ENCODE data around the gene COQ6. TPM values are rescaled to one million over a fixed set of nuclear protein-coding genes. Genes with fewer than 3 reads are reported as not detected.

The COQ6 gene
- total RNA-seq, 1 donor from 2014 or later: 21.6 TPM

DNA sequence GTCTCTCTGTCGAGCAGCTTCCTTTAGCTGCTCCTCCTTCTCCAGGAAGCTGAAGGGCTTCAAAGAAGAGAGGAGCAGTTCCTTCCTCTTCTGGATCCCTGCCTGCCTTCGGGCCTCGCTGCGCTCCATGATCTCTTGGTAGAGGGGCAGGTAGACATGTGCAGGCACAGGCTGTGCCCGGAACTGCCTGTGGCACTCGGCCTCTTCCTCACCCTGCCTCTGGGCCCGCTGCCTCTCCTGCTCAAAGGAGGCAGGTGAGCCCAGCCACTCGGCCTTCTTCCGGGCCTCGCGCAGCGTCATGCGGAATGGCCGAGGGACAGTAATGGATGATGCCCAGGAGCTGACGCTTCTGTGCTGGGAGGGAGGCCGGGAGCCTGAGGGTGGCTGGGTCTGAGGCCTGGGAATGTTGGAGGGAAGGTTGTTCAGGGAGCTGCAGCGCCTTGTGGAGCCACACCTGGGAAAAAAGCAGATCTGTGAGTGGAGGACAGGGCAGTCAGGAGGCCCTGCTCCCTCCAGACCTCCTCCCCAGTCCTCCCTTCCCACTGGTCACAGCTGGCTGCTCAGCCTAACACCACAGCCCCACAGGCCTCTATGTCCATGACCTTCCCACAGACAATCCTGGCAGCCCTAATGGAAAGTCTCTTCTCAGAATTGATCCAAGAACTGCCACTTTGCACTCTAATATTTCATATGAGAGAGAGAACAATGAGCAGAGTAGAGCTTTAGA, 5.5 kb upstream of the COQ6 start:
- DNase-seq (no peak), ATAC-seq (peak; percentile 11)
- H3K4me1 ChIP-seq: peaks cover 17% of the 10 kb centered on the region
- H3K4me3 ChIP-seq: no peak overlapping the region
- no peaks in the 10 kb centered on the region for H3K9me3 ChIP-seq
- no peaks in the 10 kb centered on the region for H3K27me3 ChIP-seq
- intact Hi-C loops (cut with DNase I): no loop called here
- H3K27ac ChIP-seq: no peak overlapping the region
- H3K36me3 ChIP-seq: peaks cover 7% of the 10 kb centered on the region
- TF ChIP-seq, protein P1, sequence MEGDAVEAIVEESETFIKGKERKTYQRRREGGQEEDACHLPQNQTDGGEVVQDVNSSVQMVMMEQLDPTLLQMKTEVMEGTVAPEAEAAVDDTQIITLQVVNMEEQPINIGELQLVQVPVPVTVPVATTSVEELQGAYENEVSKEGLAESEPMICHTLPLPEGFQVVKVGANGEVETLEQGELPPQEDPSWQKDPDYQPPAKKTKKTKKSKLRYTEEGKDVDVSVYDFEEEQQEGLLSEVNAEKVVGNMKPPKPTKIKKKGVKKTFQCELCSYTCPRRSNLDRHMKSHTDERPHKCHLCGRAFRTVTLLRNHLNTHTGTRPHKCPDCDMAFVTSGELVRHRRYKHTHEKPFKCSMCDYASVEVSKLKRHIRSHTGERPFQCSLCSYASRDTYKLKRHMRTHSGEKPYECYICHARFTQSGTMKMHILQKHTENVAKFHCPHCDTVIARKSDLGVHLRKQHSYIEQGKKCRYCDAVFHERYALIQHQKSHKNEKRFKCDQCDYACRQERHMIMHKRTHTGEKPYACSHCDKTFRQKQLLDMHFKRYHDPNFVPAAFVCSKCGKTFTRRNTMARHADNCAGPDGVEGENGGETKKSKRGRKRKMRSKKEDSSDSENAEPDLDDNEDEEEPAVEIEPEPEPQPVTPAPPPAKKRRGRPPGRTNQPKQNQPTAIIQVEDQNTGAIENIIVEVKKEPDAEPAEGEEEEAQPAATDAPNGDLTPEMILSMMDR (IDR thresholded peaks at IDR 0.05): no peak

DNA sequence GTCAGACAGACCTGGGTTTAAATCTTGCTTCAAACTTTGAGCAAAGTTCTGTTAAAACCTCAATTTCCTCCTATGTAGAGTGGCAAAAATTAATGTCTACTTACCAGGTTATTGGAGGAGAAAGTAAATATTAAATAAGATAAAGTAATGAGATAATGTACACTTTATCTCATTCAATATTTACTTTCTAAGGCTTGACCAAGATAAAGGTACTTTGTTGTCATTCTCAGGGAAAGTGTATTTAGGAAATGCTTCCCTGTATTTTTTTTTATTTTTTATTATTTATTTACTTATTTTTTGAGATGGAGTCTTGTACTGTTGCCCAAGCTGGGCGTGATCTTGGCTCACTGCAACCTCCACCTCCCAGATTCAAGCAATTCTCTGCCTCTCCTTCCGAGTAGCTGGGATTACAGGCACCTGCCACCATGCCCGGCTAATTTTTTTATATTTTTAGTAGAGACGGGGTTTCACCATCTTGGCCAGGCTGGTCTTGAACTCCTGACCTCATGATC, 4.9 kb upstream of the COQ6 start:
- H3K27me3 ChIP-seq: no peaks in the 10 kb centered on the region
- H3K27ac ChIP-seq: no peak overlapping the region
- no peak overlapping the region for H3K4me3 ChIP-seq
- H3K4me1 ChIP-seq: peaks cover 17% of the 10 kb centered on the region
- intact Hi-C loops (cut with DNase I): no loop called here
- no peak for ATAC-seq
- peaks cover 7% of the 10 kb centered on the region for H3K36me3 ChIP-seq
- no peak for DNase-seq
- no peaks in the 10 kb centered on the region for H3K9me3 ChIP-seq
- TF ChIP-seq, protein P1 (IDR thresholded peaks at IDR 0.05): no peak

DNA sequence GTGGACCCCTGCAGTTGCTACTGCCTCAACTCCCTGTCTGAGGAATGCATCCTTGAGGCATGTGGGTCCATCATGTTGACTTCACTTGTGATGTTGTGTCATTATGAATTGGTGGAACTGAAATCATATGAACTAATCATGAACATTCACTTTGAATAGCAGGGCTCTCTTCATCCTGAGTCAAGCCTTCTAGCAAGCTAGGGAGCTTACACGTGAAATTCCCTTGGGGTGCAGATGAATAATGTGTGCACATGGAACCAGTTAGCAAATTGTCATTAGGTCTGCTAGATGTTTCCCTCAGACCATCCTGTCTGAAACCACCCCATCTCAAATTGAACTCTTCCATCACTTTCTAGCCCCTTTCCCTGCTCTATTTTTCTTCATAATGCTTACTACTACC, 3.6 kb downstream of the COQ6 start:
- TF ChIP-seq, protein P1 (IDR thresholded peaks at IDR 0.05): no peak
- DNase-seq (no peak), ATAC-seq (no peak)
- intact Hi-C loops (cut with DNase I): no loop called here
- peaks cover 54% of the 10 kb centered on the region for H3K36me3 ChIP-seq
- no peaks in the 10 kb centered on the region for H3K9me3 ChIP-seq
- no peaks in the 10 kb centered on the region for H3K27me3 ChIP-seq
- H3K4me1 ChIP-seq: peaks cover 15% of the 10 kb centered on the region
- H3K27ac ChIP-seq: no peak overlapping the region
- H3K4me3 ChIP-seq: no peak overlapping the region

DNA sequence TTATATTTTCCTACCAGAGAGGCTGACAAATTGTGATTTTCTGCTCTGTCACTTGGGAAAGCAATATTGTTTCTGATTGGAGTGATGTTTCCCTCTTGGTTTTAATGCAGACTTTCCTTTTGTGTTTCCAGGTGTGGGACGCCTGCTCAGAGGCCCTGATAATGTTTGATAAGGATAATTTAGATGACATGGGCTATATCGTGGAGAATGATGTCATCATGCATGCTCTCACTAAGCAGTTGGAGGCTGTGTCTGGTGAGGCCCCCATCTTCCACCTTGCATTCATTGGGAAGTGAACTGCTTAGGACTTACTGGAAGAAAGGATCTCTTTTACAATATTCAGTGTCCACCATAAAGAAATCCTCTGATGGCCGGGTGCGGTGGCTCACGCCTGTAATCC, 5.6 kb downstream of the COQ6 start:
- peaks cover 74% of the 10 kb centered on the region for H3K36me3 ChIP-seq
- no peaks in the 10 kb centered on the region for H3K27me3 ChIP-seq
- no peak for DNase-seq
- intact Hi-C loops (cut with DNase I): no loop called here
- peaks cover 8% of the 10 kb centered on the region for H3K4me1 ChIP-seq
- H3K4me3 ChIP-seq: no peak overlapping the region
- no peaks in the 10 kb centered on the region for H3K9me3 ChIP-seq
- no peak overlapping the region for H3K27ac ChIP-seq
- no peak for ATAC-seq
- TF ChIP-seq, protein P1 (IDR thresholded peaks at IDR 0.05): no peak

DNA sequence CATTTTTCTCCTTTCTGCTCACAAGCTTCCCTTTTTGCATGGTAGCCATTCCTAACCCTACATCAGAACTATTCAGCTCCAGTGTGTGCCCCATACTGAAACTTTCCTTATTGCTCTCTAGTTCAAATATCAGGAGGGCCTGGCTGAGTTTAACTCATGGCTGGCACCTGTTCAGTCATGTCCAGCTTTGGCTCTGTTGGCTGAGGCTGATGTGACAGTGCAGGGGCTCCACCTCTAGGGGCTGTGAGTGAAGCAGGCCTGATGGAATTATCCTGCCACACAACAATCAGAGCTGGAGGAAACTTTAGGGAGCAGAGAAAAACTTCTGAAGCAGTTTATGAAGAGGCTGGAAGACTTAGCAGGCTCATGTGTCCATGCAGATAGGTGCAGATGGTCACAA, 8.5 kb downstream of the COQ6 start:
- Histone ChIP-seq H3K27me3 (no peaks in the 10 kb centered on the region), H3K36me3 (peaks cover 99% of the 10 kb centered on the region), H3K4me1 (no peaks in the 10 kb centered on the region), H3K27ac (no peak overlapping the region), H3K4me3 (no peak overlapping the region), H3K9me3 (no peaks in the 10 kb centered on the region)
- TF ChIP-seq, protein P1 (IDR thresholded peaks at IDR 0.05): no peak
- ATAC-seq: no peak
- intact Hi-C loops (cut with DNase I): no loop called here
- no peak for DNase-seq
